ENCODE data around the gene POTEC. TPM values are rescaled to one million over a fixed set of nuclear protein-coding genes. Genes with fewer than 3 reads are reported as not detected.
"Not testable (repeated sequence)": the region's sequence is repeated elsewhere in the genome, so short reads cannot be mapped to it uniquely, and the experiment has no call there.

Gene POTEC
- not detected in 2 replicates for total RNA-seq (2013; cell fraction: nucleolus; rRNA removed)
- not detected in 2 replicates for total RNA-seq (2014; rRNA removed)
- total RNA-seq (2014; rRNA removed; fragmentation: Illumina TruSeq; extraction: Trizol) = not detected in 2 replicates
- total RNA-seq (2021) = not detected in 2 replicates
- not detected for polyA plus RNA-seq (2011; ENCODE audit: low read depth)
- polyA plus RNA-seq (2011; rRNA removed) = not detected in 2 replicates
- not detected in 2 replicates for polyA plus RNA-seq (2011; cell fraction: cytosol; rRNA removed)
- polyA plus RNA-seq (2011; cell fraction: nucleus; rRNA removed) = not detected in 2 replicates
- polyA plus RNA-seq (2012) = not detected in 2 replicates
- not detected in 2 replicates for polyA plus RNA-seq (2014; fragmentation: Illumina TruSeq; extraction: Trizol)
- polyA plus RNA-seq (2014; fragmentation: Nextera tagmentation; extraction: Ambion mirVana) = not detected
- polyA plus RNA-seq (2014; rRNA removed) = not detected in 2 replicates
- not detected for polyA plus RNA-seq (2016; fragmentation: Nextera tagmentation; extraction: Ambion mirVana)
- polyA minus RNA-seq (2011; rRNA and poly(A)+ RNA removed) = not detected in 2 replicates
- polyA minus RNA-seq (2011; cell fraction: cytosol; rRNA and poly(A)+ RNA removed) = not detected in 2 replicates
- polyA minus RNA-seq (2011; cell fraction: nucleus; rRNA and poly(A)+ RNA removed) = not detected in 2 replicates
- not detected for Bru-seq, nascent RNA
- BruChase-seq, experiment 1, labeled RNA remaining after a 6-hour chase = not detected
- not detected for BruChase-seq, experiment 2, labeled RNA remaining after a 2-hour chase
- long read RNA-seq, experiment 1 = 0 reads
- long read RNA-seq, experiment 2 = 0 reads

- H3K4me2 ChIP-seq (ENCODE audit: control insufficient read depth, insufficient read depth); H3K79me2 ChIP-seq (ENCODE audit: control insufficient read depth, insufficient read depth, low read length); BruUV-seq (replicated peaks); H3K27me3 ChIP-seq (replicated peaks in 1 of 2; ENCODE audit: control insufficient read depth in 2 of 2, insufficient read depth in 2 of 2, low read length in 1 of 2); H3K9me3 ChIP-seq (replicated peaks; ENCODE audit: control insufficient read depth, insufficient read depth, low read length); DNase-seq (ENCODE audit: low read depth, low spot score); in situ Hi-C loops (cut with MboI); CTCF ChIA-PET; H4K20me1 ChIP-seq (ENCODE audit: control insufficient read depth, insufficient read depth); RAD21 ChIA-PET (ENCODE audit: unreplicated experiment); SMC1A ChIA-PET (ENCODE audit: uncharacterized antibody, unreplicated experiment); H2AFZ ChIP-seq (ENCODE audit: control insufficient read depth, low read depth, low read length); H3K27ac ChIP-seq (ENCODE audit: control insufficient read depth, insufficient read depth); POLR2A ChIA-PET; intact Hi-C loops (cut with micrococcal nuclease; ENCODE audit: unreplicated experiment); H3K9ac ChIP-seq (ENCODE audit: control insufficient read depth, insufficient read depth, low read length); FAIRE-seq; H3K4me3 ChIP-seq; H3K36me3 ChIP-seq (ENCODE audit: control insufficient read depth in 2 of 2, insufficient read depth in 2 of 2, low read length in 1 of 2); H3K4me1 ChIP-seq (ENCODE audit: control insufficient read depth, insufficient read depth, low read length); ATAC-seq: not testable (repeated sequence)
- WGBS (ENCODE audit: insufficient coverage, insufficient replicate concordance, low lambda C conversion rate, missing lambda C conversion rate) = 96% methylated on average over 46 of the region's 46 CpGs
Measured at GRCh38 chr18:14543446-14543964, at the start of gene POTEC. POTEC (minus strand) TSS chr18:14543600; CDS start chr18:14543146, 454 bp downstream.

GRCh38 chr18:14577971-14578370, 34.6 kb upstream of the POTEC start:
- H3K9ac ChIP-seq (ENCODE audit: control insufficient read depth, insufficient read depth, low read length) = no peak overlapping the region
- ATAC-seq (no peak), DNase-seq (ENCODE audit: low read depth, low spot score) (no peak), FAIRE-seq (no peak)
- no peak overlapping the region for H3K4me3 ChIP-seq
- H3K4me1 ChIP-seq (ENCODE audit: control insufficient read depth, insufficient read depth, low read length) = no peaks in the 10 kb centered on the region
- H3K79me2 ChIP-seq (ENCODE audit: control insufficient read depth, insufficient read depth, low read length) = no peaks in the 10 kb centered on the region
- H3K9me3 ChIP-seq (replicated peaks; ENCODE audit: control insufficient read depth, insufficient read depth, low read length) = no peaks in the 10 kb centered on the region
- intact Hi-C loops (cut with micrococcal nuclease; ENCODE audit: unreplicated experiment) (no loop called here), in situ Hi-C loops (cut with MboI) (no loop called here)
- no peaks in the 10 kb centered on the region for H3K36me3 ChIP-seq (ENCODE audit: control insufficient read depth in 2 of 2, insufficient read depth in 2 of 2, low read length in 1 of 2)
- ChIA-PET SMC1A (ENCODE audit: uncharacterized antibody, unreplicated experiment) (no interaction called here), RAD21 (ENCODE audit: unreplicated experiment) (no interaction called here), CTCF (no interaction called here), POLR2A (no interaction called here)
- no peak overlapping the region for H3K4me2 ChIP-seq (ENCODE audit: control insufficient read depth, insufficient read depth)
- BruUV-seq (replicated peaks) = no TSS peak
- 3% methylated on average over 3 of the region's 3 CpGs for WGBS (ENCODE audit: insufficient coverage, insufficient replicate concordance, low lambda C conversion rate, missing lambda C conversion rate)
- no peaks in the 10 kb centered on the region for H4K20me1 ChIP-seq (ENCODE audit: control insufficient read depth, insufficient read depth)
- no peak overlapping the region for H3K27ac ChIP-seq (ENCODE audit: control insufficient read depth, insufficient read depth)
- H2AFZ ChIP-seq (ENCODE audit: control insufficient read depth, low read depth, low read length) = no peak overlapping the region
- H3K27me3 ChIP-seq (replicated peaks in 1 of 2; ENCODE audit: control insufficient read depth in 2 of 2, insufficient read depth in 2 of 2, low read length in 1 of 2) = no peaks in the 10 kb centered on the region
- TF ChIP-seq, protein P1, sequence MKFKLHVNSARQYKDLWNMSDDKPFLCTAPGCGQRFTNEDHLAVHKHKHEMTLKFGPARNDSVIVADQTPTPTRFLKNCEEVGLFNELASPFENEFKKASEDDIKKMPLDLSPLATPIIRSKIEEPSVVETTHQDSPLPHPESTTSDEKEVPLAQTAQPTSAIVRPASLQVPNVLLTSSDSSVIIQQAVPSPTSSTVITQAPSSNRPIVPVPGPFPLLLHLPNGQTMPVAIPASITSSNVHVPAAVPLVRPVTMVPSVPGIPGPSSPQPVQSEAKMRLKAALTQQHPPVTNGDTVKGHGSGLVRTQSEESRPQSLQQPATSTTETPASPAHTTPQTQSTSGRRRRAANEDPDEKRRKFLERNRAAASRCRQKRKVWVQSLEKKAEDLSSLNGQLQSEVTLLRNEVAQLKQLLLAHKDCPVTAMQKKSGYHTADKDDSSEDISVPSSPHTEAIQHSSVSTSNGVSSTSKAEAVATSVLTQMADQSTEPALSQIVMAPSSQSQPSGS (IDR thresholded peaks at IDR 0.05; ENCODE audit: low read length) = no peak
- no peak for TF ChIP-seq BRCA1 (IDR thresholded peaks at IDR 0.05; ENCODE audit: low read depth, low read length)
- TF ChIP-seq, protein P2, sequence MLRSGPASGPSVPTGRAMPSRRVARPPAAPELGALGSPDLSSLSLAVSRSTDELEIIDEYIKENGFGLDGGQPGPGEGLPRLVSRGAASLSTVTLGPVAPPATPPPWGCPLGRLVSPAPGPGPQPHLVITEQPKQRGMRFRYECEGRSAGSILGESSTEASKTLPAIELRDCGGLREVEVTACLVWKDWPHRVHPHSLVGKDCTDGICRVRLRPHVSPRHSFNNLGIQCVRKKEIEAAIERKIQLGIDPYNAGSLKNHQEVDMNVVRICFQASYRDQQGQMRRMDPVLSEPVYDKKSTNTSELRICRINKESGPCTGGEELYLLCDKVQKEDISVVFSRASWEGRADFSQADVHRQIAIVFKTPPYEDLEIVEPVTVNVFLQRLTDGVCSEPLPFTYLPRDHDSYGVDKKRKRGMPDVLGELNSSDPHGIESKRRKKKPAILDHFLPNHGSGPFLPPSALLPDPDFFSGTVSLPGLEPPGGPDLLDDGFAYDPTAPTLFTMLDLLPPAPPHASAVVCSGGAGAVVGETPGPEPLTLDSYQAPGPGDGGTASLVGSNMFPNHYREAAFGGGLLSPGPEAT (IDR thresholded peaks at IDR 0.05; ENCODE audit: low read depth) = no peak
- no peak for TF ChIP-seq ZNF207 (IDR thresholded peaks at IDR 0.05; ENCODE audit: borderline replicate concordance)
- TF ChIP-seq ZBTB4 (CRISPR knock-in tag; IDR thresholded peaks at IDR 0.05) = no peak
- no peak for TF ChIP-seq ZZZ3 (IDR thresholded peaks at IDR 0.05; ENCODE audit: control insufficient read depth, insufficient read length, low read depth)

Measured in GM12878 (cell line).